GM19238 (cell line): ENCODE results near the gene SIGLEC8.
A peak's percentile ranks its signal among the peaks of the same experiment; 100 is the strongest.
"Not testable (repeated sequence)": the region's sequence is repeated elsewhere in the genome, so short reads cannot be mapped to it uniquely, and the experiment has no call there.

Experiments used
- DNase-seq: peaks from one replicate; pipeline ENCODE4 v3.0.0; 2011; ENCODE audit warnings: low spot score; ENCODE audit not compliant: insufficient read length

SIGLEC8 gene

DNA sequence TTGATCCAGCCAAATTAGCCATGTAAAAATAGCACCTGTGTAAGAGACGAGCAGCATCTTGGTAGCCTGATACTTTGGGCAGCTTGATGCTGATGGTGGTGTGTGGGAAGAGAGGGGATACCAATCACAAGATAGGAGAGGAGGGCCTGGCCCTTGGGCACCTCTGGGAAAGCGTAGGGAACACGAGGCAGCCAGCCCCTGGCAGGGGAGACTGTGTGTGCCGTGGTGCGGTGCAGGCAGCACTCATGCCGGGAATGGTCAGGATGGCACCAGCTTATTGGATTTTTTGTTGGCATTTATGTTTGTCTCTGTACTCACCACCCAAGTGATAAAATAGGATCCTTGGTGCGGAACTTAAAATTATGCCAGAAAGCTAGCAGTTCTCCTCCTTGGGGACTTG lies 10.2 kb downstream of the SIGLEC8 start:
- DNase-seq: no peak

DNA sequence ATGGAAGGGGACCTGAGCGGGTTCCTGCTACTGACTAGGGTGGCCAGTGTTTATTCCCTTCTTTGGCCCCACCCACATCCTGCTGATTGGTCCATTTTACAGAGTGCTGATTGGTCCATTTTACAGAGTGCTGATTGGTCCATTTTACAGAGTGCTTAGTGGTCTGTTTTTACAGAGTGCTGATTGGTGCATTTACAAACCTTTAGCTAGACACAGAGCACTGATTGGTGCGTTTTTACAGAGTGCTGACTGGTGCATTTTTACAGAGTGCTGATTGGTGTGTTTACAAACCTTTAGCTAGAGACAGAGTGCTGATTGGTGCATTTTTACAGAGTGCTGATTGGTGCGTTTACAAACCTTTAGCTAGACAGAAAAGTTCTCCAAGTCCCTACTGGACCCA lies 10.7 kb downstream of the SIGLEC8 start:
- DNase-seq: not testable (repeated sequence)

DNA sequence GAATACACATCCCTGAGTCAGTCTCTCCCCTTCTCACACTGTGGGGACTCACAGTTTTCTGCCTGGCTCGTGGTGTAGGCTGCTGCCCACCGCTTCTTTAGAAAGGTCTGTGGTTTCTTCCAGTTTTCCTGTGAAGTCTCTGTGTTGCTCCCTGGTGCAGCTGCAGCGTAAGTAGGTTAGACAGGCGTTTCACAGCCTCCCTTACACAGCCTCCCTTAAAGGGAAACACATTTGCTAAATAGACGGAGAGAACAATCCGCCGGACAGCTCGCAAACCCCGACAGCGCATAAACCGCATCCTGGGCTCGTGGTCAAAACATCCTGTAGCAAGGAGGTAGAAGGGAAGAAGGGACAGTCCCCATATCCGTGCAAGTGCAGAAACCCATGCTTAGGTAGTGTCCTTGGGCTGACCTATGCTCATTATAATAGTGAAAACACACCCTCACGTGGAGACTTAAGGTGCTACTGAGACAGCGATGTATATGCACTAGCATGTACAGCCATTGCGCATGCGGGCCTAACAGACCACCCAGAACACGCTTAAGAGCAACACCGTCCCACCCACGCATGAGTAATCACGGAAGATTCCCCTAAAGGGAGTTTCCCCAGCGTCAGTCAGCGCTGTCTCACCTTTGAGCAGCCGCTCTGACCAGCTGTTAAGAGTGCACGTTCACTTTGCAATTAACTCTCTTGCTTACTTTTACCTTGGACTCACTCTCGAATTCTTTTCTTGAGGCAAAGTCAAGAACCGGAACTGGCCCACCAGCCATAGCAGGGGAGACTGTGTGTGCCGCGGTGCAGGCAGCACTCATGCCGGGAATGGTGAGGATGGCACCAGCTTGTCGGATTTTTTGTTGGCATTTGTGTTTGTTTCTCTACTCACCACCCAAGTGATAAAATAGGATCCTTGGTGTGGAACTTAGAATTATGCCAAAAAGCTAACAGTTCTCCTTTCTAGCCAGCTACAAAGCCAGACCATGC lies 16.6 kb downstream of the SIGLEC8 start:
- peak; percentile 55 for DNase-seq

DNA sequence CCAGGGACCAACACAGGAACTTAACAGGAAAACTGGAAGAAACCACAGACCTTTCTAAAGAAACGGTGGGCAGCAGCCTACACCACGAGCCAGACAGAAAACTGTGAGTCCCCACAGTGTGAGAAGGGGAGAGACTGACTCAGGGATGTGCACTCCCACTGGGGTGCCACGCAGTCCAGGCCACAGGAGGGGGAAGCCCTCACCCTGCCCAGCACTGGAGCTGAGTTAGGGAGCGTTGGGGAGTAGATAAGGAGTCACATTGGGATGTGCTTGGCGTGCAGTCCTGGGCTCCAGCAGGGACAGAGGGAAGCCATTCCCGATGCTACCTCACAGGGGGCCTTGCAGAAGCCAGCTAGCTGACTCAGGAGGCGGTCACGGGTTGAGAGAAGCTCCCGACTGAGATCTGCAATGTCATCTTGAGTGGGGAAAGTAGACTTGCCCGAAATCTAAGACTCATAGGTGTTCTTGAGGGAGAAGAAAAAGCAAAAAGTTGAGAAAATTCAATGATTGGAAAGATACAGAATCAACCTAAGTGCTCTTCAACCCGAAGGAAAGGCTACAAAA lies 17.3 kb downstream of the SIGLEC8 start:
- no peak for DNase-seq

DNA sequence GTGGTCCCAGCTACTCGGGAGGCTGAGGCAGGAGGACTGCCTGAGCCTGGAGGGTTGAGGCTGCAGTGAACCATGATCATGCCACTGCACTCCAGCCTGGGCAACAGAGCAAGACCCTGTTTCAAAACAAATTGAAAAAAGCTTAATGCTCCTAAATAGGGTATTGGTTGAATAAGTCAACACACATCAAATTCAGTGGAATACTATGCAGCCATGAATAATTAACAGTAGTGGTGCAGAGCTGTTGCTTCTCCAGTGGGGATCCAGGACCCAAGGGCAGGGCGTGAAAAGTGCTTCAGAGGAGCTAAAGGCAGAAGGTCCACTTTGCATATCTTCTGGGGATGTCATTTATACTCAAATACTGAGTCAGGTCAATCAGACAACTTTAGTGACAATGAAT lies 18.2 kb downstream of the SIGLEC8 start:
- no peak for DNase-seq

DNA sequence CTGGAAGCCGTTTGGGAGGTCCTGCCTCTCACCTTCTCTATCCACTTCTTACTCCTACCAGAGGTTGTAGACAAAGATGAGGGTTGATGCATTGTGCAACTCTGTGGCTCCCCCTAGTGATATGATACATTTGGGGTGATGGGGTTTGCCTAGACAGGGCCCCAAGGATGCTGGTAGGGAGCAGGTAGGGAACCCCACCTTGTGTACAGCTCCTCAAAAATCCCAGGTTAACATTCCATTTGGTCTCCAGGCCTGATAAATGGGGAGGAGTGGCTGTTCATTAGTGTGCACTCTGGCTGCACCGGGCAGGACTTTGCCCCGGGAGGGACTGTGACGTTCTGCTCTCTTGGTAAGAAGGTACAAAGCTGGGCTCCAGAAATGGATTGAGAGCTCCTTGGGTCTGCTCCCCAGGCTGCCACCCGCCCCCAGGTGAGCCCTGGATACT lies 19.2 kb downstream of the SIGLEC8 start:
- no peak for DNase-seq

DNA sequence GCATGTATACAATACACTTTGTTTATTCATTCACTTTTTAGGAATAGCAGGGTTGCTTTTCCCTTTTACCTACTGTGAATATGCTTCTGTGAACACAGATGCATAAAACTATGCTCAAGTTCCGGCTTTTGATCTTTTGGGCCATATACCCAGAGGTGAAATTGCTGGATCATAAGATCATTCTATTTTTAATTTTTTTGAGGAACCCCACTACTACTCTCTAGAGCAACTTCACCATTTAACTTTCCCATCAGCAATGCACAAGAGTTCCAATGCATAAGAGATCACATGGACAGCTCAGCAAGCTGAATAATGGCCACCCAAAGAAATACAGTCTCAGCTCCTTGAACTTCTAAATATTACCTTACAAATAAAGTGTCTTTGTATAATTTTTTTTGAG lies 23.8 kb downstream of the SIGLEC8 start:
- no peak for DNase-seq

DNA sequence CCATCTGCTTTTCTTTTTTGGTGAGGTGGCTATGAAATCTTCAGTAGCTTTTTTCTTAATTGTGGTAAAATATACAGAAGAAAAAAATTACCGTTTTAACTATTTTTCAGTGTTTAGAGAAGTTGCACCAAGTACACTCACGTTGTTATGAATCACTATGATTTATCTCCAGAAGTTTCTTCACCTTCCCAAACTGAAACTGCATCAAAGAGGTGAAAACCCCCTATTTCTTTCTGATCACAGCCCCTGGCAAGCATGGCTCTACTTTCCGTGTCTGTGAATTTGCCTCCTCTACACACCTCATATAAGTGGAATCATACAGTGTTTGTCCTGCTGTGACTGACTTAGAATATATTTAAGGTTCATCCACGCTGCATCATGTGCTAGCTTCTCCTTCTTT lies 25.2 kb downstream of the SIGLEC8 start:
- no peak for DNase-seq

DNA sequence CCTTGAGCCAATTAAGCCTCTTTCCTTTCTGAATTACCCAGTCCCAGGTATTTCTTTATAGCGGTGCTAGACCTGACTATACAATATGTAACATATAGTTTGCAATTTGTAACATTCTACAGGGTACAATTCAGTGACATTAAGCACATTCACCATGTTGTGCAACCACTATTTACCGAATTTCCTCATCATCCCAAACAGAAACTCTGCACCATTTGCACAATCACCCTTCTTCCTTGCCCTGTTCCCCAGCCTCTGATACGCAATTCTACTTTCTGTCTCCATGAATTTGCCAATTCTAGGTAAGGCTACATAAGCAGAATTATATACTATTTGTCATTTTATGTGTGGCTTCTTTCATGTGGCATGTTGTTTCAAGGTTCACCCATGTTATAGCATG lies 27.1 kb downstream of the SIGLEC8 start:
- no peak for DNase-seq

DNA sequence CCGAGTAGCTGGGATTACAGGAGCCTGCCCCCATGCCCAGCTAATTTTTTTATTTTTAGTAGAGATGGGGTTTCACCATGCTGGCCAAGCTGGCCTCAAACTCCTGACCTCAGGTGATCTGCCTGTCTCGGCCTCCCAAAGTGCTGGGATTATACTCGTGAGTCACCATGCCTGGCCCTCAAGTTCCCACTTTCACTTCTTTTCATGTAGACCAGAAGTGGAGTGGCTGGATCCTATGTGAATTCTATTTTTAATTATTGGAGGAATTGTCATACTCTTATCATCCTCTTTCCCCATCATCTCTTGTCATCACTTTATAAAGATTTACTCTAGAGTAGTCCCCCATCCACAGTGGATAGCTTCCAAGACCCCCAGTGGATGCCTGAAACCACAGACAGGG lies 28.0 kb downstream of the SIGLEC8 start:
- no peak for DNase-seq

DNA sequence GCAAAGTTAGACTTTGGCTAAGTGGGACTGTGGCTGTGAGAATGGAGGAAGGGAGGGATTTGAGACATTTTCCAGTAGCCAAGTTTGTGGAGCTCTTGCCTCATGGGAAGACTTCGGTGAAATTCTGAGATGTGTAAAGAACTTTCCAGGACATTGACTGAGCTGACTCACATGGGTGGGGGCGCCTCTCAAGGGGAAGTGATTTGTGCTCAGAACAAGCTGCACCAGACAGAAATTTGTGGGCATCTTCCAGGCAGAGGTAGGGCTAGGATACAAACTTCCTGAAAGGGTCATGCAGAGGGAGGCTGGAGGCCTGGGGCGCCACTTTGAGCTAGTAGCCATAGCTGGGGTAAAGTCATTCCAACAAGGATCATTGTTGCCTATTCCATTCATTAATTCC lies 31.1 kb downstream of the SIGLEC8 start:
- DNase-seq: no peak

DNA sequence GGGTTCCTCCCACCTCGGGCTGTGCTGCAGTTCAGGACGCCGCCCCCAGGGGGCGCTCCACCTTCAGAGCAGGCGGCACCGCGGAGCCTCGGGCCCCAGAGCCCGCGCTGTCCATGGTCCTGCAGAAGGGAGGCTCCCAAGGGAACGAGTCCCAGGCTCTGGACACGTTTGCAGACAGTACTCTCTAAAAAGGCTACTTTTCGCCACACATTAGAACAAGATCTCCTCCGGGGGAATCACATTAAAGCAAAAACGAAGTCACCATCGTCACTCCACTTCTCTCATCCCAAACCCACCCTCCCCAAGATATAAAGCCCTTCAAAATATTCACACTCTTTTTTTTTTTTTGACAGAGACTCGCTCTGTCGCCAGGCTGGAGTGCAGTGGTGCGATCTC lies 36.2 kb downstream of the SIGLEC8 start:
- DNase-seq: peak; percentile 78

DNA sequence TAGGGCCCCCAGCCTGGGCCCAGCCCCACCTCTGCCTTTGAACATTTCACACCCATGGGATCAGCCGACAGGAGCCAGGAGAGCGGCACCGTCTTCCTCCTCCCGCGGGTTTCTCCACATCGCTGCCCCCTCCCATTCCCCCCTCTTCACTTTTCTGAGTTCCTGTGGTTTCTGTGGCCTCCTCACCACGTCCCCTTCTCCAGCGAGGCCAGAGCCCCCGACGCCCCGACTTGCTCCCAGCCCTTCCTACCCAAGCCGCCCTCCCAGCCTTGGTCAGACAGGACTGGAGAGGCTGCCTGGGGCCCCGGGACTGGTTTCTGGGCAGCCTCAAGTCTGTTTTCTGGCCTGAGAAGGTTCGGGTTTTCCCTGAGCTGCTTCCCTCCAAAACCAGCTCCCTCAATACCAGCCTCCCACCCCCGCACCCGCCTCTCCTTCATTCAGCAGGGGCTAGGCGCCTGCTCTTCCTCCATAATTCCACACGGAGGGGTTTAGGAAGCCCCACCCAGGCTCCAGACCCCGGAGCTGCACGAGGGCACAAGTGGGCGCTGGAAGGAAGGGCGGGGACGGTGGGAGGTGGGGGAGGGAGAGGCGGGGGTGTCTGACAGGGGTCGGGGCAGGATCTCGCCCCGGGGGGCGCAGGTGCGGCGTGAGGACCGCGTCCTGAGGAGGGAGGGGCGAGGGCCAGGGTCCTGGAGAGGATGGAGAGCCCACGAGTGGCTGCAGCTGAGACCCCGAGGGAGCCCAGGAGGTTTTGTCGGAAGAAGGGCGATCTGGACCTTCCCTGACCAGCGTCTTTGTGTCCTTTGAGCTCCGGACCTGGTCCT lies 36.8 kb downstream of the SIGLEC8 start:
- no peak for DNase-seq

DNA sequence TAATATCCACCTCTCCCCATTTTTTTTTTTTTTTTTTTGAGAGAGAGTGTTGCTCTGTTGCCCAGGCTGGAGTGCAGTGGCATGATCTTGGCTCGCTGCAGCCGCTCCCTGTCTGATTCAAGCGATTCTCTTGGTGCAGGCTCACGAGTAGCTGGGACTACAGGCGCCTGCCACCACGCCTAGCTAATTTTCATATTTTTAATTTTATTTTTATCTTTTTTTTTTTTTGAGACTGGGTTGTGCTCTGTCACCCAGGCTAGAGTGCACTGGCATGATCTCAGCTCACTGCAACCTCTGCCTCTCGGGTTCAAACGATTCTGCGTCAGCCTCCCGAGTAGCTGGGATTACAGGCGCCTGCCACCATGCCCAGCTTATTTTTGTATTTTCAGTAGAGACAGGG lies 37.7 kb downstream of the SIGLEC8 start:
- DNase-seq: not testable (repeated sequence)

DNA sequence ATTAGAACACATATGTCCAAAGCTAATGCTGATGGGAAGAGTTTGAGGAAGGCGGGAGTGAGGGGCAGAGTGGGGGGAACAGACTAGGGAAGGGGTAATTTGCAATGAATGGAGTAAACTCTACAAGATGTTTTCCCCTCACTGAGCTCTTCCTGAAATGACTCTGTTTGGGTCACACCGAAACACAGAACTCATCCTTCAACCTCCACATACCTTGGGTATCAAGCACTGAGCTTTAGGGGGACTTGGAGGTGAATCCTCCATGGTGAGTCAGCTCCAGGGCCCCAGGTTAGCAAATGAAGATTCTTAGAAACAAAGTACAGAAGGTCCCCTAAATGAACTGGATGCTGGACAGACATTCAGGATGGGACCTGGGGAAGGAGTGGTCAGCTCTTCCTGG lies 39.5 kb downstream of the SIGLEC8 start:
- DNase-seq: no peak

DNA sequence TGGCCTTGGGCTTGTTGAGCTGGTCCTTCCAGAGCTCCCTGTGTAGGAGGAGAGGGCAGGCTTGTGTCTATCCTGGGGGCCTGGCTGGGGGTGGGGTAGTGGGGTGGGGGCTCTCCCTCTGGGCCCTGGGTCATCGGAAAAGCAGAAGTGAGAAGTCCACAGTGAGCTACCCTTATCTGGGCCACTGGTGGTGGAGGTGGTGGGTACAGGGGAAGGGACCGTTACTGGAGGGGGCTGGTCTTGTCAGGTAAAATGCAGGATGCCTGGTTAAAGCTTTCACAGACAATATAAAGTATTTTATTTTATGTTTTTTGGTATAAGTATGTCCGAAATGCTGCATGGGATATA lies 40.5 kb downstream of the SIGLEC8 start:
- no peak for DNase-seq

DNA sequence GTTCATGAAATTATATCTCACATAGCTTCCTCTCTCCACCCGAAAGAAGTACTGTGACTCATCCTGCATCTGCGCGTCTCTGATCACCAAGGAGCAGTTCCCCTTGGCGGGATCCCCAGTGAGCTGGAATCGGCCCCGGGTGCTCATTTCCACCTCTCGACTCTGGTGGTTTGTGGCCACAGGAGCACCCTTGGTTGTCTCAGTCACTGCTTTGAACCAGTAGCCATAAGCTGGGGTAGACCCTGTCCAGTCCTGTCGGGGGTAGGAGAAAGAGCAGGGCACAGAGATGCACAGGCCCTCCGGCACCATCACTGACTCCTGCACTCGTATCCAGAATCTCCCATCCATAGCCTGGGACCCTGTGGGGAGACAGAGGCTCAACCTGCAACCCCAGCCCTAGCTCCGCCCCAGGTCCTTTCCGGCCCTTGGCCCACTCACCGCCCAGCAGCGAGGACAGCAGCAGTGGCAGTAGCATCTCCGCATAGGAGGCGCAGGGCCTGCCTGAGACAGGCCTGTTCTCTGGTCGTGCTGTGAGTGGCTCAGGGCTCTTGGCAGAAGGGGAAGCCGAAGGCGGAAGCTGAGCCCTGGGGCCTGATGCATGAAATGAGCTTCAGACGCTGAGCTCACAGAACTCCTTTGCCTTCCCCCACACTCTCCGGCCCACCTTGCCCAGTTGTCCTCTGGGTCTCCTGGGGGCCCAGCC lies 41.0 kb downstream of the SIGLEC8 start, which contains the start of gene SIGLEC10:
Gene SIGLEC10, minus strand, starts transcription at position 536 of the 703 bp plus-strand sequence. Its CDS starts 61 bp downstream, at position 475.
- peak; percentile 72 for DNase-seq

DNA sequence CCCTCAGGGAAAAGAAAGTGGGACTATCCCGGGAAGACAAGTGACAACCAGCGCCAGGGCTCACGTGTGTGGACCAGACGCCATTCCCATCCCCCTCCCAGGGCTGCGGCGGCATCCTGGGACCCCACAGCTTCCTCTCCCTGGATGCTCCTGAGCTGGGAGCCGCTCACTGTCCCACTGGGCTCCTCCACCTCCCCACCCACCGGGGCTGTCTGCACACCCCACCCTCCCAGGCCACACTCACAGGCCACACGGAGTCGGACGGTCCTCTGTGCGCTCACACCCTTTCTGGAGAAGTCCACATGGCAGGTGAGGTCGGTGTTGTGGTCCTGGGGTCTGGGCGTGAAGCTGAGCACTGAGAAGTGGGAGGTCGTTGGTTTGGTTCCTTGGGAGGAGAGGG lies 41.8 kb downstream of the SIGLEC8 start:
- not testable (repeated sequence) for DNase-seq

DNA sequence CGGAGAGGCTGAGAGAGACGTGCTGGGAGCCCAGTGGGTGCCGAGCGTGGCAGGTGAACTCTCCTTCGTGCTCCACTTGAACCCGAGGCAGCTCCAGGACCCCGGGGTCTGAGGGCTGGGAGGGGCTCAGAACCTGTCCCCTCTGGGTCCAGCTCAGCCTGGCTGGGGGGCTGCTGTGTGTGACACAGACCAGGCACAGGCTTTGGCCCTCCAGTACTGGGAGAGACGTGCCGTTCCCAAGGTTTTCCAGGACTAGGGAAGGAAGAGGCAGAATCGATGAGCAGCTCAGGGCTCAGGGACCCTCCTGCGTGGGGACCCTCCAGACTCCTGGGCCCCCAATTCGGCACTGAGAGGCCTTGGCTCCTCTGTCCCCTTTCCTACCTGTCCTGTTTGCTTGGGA lies 43.1 kb downstream of the SIGLEC8 start:
- DNase-seq: no peak

DNA sequence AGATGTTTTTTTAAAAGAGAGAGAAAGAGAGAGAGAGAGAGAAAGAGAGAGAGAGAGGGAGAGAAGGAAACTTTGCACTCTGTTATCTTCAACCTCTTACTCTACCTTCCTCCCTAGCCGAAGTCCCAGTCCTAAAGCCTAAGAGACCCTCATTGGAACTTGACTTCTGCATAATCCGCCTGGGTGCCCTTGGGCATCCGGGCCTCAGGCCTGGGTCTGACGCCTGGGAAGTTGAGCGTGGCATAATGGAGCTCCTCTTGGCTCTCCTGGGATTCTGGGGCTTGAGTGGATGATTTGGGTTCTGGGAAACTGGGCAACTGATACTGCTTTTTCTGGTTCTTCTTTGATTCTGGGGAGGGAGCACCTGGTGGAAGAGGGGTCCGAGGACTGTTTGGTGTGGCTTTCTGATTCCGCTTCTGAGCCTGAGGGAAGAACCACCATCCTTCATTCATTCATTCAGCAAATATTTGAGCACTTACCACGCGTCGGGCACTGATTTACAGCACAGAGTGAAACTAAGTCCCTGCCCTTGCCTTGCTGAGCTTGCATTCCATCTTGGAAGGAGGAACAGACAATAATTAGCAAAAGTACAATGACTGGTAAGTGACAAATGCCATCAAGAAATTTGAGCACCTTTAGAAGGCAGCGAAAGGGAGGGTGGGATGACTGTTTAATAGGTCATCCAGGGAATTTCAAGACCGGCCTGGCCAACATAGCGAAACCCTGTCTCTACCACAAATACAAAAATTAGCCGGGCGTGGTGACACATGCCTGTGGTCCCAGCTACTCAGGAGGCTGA lies 47.1 kb downstream of the SIGLEC8 start:
- no peak for DNase-seq
